SKM-1 treated with dmso at 0.1 percent for 144 hours (cell line): ENCODE data around the gene IFNL3.
"Not testable (repeated sequence)": the region's sequence is repeated elsewhere in the genome, so short reads cannot be mapped to it uniquely, and the experiment has no call there.

Experiments used
- DNase-seq: peaks from one replicate; lab custom pipeline; 2025; ENCODE audit not compliant: unreplicated experiment; lab: John Stamatoyannopoulos, UW

The IFNL3 gene

DNA sequence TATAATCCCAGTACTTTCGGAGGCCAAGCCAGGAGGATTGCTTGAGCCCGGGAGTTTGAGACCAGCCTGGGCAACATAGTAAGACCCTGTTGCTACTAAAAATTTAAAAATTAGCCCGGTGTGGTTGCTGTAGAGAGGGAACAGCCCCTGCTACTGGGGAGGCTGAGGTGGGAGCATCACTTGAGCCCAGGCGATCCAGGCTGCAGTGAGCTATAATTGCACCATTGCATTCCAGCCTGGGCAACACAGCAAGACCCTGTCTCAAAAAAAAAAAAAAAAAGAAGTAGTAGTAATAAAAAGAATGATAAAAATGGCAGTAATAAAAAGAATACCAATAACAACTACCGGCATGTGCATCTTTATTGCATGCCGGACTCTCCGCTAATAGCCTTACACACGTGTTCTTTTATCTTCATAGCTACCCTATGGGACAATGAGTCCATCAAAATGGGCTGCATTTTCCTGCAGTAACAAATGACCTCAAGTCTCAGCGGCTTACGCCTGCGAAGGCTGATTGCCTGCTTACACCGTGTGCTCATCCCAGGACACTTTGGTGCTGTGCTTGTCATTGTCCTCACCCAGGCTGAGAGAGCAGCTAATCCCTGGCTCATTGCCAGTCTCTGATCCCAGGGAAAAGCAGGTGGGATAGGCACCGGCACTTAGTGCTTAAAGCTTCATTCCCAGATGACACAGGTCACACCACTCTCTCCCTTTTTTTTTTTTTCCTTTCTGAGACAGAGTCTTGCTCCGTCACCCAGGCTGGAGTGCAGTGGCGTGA is 26.4 kb downstream of the IFNL3 start:
- DNase-seq: no peak

DNA sequence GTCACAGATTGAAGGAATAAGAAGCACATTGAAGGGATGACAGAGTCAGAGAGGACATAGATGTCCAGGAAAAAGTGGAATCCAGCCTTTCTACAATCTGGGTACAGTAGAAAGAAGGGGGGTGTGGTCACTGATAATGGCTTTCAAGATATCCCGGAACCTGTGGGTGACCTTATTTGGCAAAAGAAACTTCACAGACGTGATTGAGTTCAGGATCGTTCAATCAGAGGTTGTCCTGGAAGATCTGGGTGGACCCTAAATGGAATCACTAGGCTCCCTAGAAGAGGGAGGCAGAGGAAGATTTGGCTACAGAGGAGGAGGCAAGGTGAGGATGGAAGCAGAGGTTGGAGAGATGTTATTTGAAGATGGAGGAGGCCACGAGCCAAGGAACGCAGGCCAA is 27.7 kb downstream of the IFNL3 start:
- DNase-seq: no peak

DNA sequence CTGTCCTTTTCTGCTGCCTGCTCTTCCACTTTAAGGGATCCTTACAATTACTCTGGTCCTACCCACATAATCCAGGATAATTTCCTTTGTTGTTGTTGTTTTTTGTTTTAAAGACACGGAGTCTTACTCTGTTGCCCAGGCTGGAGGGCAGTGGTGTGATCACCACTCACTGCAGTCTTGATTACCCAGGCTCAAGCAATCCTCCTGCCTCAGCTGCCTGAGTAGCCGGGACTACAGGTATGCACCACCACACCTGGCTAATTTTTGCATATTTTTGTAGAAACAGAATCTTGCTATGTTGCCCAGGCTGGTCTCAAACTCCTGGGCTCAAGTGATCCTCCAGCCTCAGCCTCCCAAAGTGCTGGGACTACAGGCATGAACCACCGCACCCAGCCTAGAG is 29.5 kb downstream of the IFNL3 start:
- DNase-seq: not testable (repeated sequence)

DNA sequence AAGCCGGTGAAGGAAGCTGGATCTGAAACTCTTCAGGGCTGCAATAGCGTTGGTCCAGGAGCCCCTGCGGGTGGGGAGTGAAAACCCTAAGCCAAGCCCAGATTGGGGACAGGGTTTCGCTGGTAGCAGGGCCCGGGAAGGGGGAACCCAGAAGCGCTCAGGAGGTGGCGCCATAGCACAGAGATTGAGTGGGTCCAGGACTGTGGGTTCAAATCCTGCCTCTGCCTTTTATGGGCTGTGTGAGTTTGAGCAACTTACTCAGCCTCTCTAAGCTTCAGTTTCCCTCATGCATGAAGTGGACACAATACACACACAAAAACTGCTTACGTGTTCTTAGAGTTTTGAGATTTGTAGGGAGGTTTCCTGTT is 32.4 kb downstream of the IFNL3 start:
- peak; percentile 31 for DNase-seq

DNA sequence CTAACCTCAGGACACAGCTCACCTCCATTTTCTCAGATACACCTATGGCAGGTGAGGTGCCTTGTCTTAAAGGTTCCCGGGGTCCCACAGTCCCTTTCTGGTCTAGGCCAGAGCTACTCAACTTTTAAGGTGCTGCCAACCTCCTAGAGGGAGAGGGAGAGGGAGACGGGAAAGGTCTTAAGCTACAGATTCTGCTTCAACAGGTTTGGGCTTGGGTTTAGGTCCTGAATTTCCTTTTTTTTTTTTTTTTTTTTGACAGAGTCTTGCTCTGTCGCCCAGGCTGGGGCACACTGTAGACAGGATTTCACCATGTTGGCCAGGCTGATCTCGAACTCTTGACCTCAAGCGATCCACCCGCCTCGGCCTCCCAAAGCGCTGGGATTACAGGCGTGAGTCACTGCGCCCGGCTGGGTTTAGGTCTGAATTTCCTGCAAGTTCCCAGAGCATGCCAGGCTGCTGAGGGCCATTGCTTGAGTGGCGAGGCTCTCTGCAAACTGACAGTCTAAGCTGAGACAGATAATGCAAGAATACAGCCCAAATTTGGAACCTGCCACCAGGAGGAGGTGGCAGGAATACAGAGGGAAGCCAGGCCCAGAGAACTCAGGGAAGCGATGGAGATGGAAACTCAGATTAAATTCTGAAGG is 33.0 kb downstream of the IFNL3 start:
- no peak for DNase-seq

DNA sequence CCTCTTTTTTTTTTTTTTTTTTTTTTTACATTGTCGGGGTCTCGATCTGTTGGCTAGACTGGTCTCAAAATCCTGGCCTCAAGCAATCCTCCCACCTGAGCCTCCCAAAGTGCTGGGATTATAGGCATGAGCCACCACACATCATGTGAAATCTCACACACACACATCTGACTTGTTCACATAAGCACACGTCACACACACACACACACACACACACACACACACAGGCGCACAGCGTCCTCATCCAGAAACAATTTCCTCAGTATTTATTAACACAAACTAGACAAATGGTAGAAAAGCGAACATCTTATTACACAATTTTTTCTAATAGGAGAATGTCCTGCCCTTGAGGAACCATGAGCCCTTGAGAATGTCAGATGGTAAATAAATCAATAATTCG is 35.6 kb downstream of the IFNL3 start:
- no peak for DNase-seq

DNA sequence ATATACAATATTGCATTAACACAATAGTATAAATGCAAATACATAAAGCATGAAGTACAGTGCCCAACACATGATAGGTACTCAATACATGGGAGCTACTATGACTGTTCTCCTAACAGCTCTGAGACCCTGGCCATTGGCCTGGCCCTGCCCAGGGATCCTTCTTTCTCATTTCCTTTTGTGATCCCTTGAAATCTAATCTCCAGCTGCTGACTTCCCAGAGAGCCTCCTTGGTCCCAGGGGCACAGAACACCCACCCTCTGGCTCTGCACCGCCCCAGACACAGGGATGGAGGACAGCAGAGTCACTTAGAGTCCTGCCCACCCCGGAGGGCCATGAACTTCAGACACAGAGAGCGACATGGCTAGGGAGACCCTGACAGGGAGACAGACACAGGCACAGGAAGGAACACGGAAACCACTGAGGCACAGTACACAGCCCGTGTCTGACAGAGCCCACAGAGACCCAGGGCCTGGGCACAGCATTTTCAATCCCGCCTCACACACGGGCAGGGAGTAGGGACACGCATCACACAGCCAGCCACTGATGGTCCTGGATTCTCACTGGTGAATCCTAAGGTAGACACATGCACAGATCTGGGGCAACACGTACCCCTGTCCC is 36.5 kb downstream of the IFNL3 start:
- no peak for DNase-seq

DNA sequence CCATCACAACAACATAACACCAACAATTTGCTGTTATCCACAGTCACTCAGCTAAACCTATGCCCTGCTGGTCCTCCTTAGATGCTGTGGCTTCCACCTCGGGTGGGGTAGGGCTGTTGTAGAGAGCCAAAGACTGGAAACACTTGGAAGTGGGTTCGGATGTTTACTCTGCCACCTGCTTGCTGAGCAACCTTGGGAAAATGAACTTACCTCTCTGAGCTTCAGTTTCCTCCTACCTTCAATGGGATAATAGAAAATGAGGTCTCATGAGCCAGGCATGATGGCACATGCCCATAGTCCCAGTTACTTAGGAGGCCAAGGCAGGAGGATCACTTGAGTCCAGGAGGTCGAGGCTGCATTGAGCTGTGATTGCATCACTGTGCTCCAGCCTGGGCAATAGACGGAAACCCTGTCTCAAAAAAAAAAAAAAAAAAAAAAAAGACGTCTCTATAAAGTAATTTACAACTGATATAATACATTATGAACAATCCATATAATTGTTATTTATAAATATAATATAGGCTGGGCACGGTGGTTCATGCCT is 37.4 kb downstream of the IFNL3 start:
- no peak for DNase-seq

DNA sequence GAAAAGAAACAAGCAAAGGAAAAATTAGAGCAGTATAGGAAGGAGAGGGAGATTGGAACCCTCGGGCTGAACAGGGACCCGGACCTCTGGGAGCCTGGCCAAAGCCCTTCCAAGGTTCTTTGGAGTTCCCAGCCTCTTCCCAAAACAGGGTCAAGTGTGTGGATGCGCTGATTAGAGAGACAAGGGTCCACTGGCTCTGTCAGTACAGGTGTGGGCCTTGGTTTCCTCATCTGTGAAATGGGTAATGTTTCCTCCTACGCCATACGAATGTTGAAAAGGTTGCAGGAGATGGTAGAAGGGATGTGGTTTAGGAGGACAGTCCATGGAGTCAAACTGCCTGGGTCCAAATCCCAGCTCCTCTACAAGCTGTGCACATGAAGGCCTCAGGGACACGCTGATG is 38.7 kb downstream of the IFNL3 start:
- DNase-seq: no peak

DNA sequence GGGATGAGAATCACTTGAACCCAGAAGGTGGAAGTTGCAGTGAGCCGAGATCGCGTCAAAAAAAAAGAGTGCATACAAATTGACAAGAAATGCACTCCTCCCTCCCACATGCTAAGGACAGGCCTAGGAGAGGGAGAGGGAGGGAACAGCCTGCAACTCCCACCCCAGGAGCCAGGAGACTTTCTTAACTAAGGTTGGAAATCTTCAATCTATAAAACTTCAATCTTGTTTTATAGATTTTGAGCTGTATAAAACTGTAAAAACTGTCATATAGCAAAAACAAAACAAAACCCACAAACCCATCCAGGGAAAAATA is 39.4 kb downstream of the IFNL3 start:
- no peak for DNase-seq

DNA sequence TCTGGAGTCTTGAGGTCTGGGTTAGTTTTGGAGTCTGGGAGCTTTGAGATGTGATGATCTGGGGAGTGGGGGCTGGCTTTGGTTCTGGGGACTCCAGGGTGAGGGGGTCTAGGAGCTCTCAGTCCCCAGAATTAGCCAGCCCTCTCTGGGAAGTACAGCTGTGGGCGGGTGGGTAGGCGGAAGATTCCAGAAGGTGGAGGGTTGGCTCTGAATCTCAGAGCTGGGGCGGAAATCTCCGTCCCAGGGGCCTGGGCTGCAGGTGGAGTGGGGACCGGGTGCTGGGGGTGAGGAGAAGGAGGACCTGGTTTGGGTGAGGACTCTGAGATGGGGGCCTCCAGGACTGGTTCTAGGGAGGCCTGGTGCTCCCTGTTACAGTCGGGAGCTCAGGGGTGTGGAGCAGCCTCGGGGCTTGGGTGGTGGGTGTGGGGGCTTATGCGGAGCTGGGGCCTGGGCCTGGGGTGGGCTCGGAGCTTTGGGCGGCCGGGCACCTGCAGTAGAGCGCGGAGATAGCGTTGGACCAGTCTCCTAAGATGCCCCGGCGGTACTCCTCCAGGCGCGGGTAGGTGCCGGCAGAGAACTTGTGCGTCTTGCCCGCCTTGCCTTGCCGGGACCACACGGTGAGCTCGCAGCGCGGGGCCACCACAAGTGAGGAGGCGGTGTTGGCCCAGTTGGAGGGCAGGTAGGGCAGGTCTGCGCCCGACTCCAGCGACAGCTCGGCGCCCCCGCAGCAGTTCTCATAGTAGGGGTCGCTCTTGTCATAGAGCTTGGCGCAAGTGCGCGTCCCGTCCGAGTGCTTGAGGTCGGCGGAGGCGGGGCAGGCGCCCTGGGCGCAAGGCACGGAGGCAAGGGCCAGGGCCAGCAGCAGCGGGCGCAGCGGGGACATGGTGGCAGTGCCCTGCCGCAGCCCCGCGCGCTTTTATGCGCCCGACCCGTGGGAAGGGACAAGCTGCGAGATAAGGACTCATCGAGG is 41.1 kb downstream of the IFNL3 start, which contains the start of gene SYCN:
TSS of gene SYCN (minus strand) at position 892 of the 970 bp plus-strand sequence. CDS start at position 883, 9 bp downstream.
- no peak for DNase-seq

DNA sequence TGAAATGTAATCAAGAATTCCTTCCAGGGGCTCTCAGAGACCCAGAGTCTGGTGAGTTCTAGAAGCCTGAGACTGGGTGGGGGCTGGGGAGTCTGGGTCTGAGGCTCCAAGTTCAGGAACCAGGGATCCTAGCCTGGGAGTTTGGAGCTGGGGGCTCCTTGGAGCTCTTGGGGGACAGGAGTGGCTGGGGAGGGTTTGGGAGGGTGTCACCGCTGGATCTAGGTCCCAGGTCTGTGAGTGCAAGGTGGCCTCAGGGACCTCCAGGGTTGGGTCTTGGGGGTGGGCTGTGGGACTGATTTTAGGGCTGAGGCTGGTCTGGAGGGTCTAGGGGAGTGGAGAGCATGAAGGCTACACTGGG is 41.8 kb downstream of the IFNL3 start:
- DNase-seq: no peak

DNA sequence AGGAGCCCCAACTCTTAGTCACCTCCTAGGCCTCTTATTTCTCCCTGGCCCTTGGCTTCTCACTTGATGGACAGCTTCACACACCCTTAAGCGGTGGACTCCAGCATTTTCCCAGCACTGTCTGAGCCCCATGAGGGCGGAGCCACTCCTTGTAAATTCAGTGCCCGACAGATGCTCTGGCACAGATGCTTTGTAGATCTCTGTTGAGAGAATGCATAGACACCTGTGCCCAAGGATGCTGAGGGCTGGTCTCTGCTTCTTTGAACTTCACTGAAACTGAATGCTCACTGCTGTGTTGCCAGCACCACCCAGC is 44.0 kb downstream of the IFNL3 start:
- no peak for DNase-seq

DNA sequence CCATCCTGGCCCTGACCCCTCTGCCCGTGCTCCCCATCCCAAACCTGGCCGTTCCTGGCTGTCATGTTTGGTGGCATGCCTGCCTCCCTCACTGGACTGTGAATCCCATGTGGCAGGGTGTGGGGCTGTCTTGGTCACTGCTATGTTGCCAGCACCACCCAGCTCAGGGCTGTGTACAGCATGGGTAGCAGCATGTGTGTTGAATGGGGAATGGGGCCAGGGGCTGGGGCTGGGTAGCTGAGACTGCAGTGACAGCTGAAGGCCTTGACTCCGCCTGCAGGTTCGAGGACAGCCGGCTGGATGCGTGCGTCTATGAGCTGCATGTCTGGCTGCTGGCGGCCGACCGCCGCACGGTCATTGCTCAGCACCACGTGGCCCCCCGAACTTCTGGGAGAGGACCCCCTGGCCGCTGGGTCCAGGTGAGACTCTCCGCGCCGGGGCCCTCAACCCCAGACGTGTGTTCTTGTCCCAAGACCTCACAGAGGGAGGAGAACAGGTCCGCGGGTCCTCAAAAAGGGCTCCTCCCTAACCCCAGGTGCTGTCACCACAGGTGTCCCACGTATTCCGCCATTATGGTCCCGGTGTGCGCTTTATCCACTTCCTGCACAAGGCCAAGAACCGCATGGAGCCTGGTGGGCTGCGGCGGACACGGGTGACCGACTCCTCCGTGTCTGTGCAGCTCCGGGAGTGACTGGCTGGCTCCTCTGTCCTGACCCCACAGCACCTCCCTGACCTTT is 44.6 kb downstream of the IFNL3 start:
- DNase-seq: no peak

DNA sequence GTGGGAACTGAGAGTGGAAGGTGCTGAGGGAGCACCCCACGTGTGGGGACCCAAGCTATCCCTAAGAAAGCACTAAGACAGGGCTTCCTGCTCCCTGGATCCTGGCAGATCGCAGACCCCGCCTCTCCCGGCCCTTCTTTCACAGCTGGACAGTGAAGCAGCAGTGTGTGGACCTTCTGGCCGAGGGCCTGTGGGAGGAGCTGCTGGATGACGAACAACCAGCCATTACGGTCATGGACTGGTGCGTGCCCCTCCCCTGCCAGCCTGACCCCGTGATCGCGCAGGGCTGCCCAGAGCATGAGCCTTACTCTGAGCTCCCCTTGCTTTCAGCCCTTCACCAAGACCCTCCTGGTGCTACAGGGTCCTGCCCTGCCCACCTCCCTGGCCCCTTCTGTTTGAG is 45.8 kb downstream of the IFNL3 start:
- DNase-seq: no peak

DNA sequence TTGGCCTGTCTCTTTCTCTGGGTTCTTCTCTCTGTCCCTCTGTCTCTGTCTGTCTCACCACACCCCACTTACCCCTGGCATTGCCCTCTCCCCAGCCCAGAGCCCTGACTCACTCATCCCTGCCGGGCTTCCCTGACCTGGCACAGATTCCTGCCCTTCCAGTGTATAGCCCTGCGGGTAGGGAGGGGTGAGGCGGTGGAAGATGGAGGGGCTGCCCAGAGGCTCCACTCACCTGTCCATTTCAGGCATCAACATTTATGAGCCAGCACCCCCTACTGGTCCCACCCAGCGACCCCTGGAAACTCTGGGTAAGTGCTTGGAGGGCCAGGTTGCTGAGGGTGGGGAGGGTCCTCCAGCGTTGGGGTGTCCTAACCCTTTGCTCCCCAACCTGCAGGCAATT is 47.0 kb downstream of the IFNL3 start:
- no peak for DNase-seq

DNA sequence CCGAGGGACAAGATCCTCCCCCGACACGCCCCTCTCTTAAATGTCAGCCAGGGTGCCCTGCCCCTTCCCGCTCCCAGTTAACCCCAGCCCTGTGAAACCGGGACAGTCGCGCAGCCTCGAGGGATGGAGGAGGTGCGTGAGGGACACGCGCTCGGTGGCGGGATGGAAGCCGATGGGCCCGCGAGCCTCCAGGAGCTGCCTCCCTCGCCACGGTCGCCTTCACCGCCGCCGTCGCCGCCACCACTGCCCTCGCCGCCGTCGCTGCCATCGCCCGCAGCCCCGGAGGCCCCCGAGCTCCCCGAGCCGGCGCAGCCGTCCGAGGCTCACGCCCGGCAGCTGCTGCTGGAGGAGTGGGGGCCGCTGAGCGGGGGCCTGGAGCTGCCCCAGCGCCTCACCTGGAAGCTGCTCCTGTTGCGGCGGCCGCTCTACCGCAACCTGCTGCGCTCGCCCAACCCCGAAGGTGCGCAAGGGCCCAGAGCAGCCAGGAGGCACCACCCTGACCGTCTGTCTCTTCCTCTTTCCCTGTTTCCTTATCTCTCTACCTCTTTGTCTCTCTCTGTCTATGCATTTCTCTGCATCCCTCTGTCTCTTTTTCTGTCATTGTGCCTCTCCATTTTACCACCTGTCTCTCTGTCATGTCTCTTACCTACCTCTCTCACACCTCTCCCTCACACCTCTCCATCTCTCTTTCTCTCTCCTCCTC is 47.8 kb downstream of the IFNL3 start, which contains the start of gene NCCRP1:
TSS of gene NCCRP1 (plus strand) at position 105 of the 703 bp plus-strand sequence. CDS start at position 124, 19 bp downstream.
- DNase-seq: no peak

DNA sequence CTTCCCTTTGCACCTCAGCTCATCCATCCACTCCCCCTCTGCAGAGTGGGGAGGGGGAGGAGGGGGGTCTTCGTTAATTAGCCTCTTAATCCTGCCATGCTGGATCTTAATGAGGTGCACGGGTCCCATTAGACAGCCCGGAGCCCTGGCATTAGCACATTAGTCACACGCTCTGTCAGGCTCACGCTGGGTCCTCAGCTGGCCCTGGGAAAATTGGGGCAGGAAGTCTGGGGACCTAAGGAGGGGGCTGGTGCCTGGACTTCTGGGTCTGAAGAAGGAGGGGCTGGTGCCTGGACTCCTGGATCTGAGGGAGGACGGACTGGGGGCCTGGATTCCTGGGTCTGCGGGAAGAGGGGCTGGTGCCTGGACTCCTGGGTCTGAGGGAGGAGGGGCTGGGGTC is 48.5 kb downstream of the IFNL3 start:
- DNase-seq: no peak

DNA sequence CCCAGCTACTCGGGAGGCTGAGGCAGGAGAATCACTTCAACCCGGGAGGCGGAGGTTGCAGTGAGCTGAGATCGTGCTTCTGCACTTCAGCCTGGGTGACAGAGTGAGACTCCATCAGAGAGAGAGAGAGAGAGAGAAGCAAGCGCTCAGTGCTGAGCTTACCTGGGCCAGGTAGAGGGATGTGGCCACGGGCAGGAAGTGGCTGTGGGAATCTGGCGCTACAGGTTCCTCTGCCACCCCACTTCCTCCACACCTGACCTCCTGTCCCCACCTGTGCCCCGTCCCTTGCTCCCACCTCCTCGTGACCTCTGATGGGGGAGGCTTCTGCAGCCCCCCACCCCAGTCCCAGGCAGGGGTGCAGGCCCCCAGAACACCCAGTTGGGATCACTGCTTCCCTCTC is 49.1 kb downstream of the IFNL3 start:
- DNase-seq: no peak
